KBM-7 (cell line): Measurements from ENCODE around the gene LTV1.
"Not testable (repeated sequence)": the region's sequence is repeated elsewhere in the genome, so short reads cannot be mapped to it uniquely, and the experiment has no call there.

ENCODE experiments used
- DNase-seq: peaks from one replicate; pipeline ENCODE4 v3.0.0-alpha.2; 2015
- in situ Hi-C: fragments of 300-500 bp; cut with MboI; formaldehyde crosslinking; loops from 2 replicates; pipeline ENCODE4 v1.14.3; 2020; ENCODE audit warnings: low sequenced_read_pairs, low pct_unique_long_range_greater_than_20kb, mixed read lengths

LTV1 gene

DNA sequence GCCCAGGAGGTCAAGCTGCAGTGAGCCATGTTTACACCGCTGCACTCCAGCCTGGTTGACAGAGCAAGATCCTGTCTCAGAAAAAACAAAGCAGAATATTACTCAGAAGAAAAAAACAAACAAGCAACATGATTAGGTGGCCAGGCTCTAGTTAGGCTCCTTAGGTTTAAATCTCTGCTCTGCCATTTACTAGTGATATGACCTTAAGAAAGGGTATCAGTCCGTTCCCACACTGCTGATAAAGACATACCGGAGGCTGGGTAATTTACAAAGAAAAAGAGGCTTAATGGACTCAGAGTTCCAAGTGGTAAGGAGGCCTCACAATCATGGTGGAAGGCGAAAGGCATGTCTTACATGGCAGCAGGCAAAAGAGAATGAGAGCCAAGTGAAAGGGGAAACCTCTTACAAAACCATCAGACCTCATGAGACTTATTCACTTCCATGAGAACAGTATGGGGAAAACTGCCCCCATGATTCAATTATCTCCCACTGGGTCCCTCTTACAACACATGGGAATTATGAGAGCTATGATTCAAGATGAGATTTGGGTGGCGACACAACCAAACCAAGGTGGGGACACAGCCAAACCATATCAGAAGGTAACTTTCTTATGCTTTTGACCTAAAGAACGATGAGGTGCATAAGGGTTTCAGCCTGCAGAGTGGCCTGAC, 2.4 kb upstream of the LTV1 start:
- in situ Hi-C loops, result no loop called here
- no peak for DNase-seq

DNA sequence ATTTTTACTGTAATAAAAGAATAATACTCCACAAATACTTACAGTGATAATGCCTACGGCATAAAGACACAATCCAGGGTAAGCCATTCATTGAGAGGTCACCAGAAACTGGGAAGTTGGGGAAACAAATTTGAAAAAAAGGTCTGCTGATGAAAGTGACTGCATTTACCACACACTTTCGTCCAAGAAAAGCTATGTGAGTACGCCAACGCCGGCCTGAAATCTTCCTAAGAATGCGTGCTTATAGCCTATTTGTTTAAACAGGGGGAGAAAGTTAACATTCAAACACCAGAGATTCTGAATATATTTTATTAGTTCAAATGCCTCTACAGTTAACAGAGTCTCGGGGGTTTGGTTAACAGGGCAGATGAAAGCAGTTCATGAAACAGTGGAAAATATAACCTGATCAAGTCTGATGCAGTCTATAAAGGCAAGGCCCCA, 657 bp upstream of the LTV1 start:
- in situ Hi-C loops, result no loop called here
- no peak for DNase-seq

DNA sequence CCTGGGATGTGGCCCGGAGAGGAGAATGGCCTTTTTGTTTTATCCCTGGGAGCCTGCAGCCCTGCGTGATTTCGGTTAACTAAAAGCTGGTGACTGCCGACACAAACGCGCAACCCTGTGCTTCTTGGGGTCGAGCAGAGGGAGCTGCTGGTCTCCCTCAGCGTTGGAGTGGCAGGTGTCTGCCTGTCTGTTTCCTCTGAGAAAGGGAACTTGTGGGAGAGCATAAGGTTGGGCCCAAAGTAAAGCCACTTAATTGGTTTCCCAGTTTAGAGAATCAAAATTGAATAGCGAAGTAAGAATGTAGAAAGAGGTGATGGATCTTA, 500 bp downstream of the LTV1 start:
- DNase-seq, result peak; percentile 68
- in situ Hi-C loops, result no loop called here

DNA sequence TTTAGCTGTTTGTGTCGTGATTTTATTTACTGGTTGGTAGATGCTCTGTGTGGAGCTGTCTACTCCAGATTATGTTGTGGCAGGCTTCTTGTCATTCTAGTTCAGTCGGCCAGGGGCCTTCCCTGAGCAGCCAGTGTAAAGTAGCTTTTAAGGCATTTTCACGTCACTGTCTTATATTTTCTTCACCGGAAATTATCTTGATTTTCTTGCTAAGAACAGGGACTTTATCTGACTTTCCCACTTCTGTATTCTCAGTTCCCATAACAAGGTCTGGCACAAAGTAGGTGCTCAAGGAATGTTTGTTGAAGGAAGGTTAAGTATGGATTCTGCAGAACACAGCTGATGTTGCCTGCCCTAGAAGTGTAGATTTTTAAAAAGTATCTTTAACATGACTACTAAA, 868 bp downstream of the LTV1 start:
- no peak for DNase-seq
- in situ Hi-C loops, result no loop called here

DNA sequence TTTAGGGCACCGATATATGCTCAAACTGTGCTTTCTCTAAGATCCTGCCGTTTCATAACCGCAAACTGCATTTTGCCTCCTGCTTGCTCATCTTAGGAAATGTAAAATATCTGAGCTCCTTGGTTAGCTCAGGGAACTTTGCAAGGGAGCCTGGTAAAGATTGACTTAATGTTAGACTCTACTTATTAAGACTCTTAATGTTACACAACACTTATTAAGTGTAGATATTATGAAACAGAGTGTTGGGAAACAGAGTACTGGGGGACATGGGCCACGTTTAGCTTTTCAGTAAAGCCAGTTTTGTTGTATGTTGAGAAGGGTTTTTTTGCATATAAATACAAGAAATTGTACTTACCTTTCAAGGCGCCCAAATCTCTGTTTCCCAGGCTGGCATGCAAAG, 1.9 kb downstream of the LTV1 start:
- no peak for DNase-seq
- in situ Hi-C loops, result no loop called here

DNA sequence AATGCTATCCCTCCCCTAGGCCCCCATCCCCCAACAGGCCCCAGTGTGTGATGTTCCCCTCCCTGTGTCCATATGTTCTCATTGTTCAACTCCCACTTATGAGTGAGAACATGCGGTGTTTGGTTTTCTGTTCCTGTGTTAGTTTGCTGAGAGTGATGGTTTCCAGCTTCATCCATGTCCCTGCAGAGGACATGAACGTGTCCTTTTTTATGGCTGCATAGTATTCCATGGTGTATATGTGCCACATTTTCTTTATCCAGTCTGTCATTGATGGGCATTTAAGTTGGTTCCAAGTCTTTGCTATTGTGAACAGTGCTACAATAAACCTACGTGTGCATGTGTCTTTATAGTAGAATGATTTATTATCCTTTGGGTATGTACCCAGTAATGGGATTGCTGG, 8.6 kb downstream of the LTV1 start:
- DNase-seq, result not testable (repeated sequence)

DNA sequence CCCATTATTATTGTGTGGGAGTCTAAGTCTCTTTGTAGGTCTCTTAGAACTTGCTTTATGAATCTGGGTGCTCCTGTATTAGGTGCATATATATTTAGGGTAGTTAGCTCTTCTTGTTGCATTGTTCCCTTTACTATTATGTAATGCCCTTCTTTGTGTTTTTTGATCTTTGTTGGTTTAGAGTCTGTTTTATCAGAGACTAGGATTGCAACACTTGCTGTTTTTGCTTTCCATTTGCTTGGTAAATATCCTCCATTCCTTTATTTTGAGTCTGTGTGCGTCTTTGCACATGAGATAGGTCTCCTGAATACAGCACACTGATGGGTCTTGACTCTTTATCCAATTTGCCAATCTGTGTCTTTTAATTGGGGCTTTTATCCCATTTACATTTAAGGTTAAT, 11.9 kb downstream of the LTV1 start:
- in situ Hi-C loops, DNase-seq: not testable (repeated sequence)

More for the DNA sequence above, 8.6 kb downstream of the LTV1 start:
- in situ Hi-C loops, result not testable (repeated sequence)

DNA sequence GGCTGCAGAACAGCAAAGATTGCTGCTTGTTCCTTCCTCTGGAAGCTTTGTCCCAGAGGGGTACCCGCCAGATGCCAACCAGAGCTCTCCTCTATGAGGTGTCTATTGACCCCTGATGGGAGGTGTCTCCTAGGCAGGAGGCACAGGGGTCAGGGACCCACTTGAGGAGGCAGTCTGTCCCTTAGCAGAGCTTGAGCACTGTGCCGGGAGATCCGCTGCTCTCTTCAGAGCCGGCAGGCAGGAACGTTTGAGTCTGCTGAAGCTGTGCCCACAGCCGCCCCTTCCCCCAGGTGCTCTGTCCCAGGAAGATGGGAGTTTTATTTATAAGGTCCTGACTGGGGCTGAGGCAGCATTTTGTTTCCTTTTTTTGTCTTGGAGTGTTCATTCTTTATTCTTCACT, 13.6 kb downstream of the LTV1 start:
- in situ Hi-C loops, DNase-seq: not testable (repeated sequence)

DNA sequence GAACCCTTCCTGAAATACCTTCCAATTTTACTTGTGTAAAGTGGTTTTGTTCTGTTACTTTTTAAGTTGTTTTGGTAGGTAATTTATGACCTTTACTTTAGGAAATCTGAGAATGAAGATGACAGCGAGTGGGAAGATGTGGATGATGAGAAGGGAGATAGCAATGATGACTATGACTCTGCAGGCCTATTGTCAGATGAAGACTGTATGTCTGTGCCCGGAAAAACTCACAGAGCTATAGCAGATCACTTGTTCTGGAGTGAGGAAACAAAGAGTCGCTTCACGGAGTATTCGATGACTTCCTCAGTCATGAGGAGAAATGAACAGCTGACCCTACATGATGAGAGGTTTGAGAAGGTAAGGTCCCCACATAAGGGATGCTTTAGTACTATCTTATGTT, 14.5 kb downstream of the LTV1 start:
- in situ Hi-C loops, result no loop called here
- DNase-seq, result no peak

DNA sequence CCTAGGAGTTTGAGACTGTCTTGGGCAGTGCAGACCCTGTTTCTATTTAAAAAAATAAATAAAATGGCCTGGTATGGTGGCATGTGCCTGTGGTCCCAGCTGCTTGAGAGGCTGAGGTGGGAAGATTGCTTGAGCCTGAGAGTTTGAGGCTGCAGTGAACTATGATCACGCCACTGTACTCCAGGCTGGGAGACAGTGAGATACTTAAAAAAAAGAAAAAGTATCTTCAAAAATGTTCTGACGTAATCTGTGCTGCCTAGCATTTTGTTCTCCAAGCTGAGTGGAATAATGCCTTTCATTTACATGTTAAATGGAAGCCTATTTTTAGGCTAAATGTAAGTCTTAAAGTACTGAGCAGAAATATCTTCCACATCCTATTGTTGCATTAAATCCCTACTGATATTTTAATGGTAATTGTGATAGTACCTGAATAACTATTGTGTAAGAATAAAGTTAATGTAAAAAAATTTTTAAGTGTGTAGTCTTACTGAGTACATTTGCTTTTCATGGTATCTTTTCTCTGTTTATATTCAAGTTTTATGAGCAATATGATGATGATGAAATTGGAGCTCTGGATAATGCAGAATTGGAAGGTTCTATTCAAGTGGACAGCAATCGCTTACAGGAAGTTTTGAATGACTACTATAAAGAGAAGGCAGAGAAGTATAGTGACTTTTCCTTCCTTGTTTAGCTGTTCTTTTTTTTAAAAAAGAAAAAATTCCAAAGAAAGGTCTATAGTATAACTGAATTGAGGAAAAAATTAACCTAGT, 16.9 kb downstream of the LTV1 start:
- in situ Hi-C loops, result no loop called here
- DNase-seq, result no peak

DNA sequence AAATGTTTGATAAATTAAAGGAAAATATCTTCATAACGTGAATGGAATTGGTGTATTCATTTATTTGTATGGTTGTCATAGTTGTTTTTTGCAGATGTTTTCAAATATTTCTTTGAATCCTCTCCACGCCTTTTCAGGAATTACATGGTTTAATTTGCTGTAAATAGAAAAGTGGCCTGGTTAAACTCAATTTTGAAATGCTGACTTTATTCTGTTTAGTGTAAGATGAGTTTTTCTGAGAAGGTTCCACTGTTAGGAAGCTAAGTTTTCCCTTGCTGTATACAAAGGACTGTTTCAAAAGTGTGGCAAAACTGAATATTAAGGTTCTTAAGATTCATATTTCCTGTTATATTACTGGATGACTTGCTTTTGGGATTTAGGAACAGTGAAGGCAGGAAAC, 20.6 kb downstream of the LTV1 start:
- no peak for DNase-seq
- in situ Hi-C loops, result no loop called here

DNA sequence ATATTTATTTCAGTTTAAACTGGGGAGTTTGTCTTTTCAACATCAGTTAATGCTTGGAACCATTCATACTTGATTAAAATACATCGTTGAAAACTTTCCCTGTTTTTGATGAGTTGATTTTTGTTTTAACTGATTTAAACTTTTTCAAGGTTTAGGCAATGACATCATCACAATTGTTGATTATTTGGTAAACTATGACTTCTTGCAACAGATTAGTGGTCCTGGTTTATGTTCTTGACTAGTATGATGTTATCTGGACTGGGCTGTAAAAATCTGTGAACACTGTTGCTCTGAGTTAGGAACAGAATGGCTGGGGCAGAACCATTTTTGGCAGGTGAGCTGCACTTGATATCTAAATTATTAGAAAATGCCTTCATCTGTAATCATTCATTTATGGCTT, 21.1 kb downstream of the LTV1 start, which contains the start of gene ZC2HC1B:
TSS of gene ZC2HC1B (plus strand) at position 241 of the 400 bp plus-strand sequence. CDS start at position 307, 66 bp downstream.
- in situ Hi-C loops, result no loop called here
- no peak for DNase-seq

DNA sequence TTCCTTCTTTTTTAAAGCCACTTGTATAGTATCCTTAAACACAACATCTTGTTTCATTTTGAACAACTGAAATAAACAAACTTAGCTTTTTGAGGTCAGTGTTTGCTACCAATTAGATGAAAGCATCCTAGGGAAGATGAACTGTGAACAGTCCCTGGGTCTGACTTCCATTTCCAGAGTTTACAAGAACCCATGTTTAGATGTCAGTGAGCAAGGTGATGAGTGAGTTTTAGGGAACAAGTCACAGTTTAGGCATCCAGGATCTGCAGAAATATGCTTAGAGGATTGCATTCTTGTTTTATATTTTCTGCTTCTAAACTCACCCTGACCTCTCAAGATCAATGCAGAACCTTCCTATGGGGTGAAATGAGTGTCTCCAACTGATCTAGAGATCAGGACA, 24.1 kb downstream of the LTV1 start:
- in situ Hi-C loops, result no loop called here
- no peak for DNase-seq

DNA sequence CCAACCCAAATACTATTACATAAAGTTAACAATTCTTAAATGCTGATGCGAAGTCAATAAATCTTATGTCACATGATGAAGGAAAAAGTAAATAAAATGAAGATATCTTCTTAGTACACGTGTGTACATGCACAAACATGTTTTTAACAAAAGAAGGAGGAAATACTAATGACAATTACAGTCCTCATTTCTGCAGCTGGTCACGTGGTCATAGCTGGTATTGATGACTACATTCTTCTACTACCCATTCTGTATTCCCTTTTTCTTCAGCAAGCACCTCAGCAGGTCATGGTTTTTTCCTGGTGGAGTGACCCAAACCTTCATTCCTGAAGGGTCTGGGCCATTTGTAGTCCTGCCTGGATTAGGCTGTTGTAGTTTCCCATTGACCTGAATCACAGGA, 25.7 kb downstream of the LTV1 start:
- DNase-seq, in situ Hi-C loops: not testable (repeated sequence)

DNA sequence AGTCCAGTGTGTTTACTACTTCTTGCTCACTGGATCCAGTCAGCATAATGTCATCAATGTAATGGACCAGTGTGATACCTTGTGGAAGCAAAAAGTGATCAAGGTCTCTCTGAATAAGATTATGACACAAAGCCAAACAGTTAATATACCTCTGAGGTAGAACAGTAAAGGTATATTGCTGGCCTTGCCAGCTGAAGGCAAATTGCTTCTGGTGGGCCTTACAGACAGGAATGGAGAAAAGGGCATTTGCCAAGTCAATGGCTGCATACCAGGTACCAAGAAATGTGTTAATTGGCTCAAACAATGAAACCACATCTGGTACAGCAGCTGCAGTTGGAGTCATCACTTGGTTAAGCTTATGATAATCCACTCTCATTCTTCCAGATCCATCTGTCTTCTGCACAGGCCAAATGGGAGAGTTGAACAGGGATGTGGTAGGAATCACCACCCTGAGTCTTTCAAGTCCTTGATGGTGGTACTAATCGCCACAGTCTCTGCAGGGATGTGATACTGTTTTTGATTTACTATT, 28.1 kb downstream of the LTV1 start:
- DNase-seq, in situ Hi-C loops: not testable (repeated sequence)

DNA sequence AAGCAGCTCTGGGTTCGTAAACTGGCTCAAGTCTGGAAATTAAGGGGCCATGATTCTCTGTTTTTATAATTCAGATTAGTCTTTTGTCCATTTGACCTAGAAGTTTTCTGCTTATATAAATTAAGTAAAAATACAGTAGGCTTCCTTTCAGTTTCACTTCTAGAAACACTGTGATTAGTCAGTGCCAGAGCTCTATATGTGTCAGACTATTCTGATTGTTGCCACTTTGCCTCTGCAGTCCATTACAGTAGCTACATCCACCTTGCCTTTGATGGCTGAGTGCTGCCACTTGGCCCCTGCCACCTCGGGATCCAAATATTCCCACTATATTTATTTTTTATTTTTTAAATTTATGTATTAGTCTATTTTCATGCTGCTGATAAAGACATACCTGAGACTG, 29.1 kb downstream of the LTV1 start:
- in situ Hi-C loops, result no loop called here
- no peak for DNase-seq

DNA sequence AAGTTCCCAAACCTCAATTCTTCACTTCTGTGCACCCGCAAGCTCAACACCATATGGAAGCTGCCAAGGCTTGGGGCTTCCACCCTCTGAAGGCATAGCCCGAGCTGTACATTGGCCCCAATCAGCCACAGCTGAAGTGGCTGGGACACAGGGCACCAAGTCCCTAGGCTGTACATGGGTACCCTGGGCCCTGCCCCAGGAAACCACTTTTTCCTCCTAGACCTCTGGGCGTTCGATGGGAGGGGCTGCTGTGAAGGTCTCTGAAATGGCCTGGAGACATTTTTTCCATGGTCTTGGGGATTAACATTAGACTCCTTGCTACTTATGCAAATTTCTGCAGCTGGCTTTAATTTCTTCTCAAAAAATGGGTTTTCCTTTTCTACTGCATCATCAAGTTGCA, 30.5 kb downstream of the LTV1 start:
- DNase-seq, in situ Hi-C loops: not testable (repeated sequence)

DNA sequence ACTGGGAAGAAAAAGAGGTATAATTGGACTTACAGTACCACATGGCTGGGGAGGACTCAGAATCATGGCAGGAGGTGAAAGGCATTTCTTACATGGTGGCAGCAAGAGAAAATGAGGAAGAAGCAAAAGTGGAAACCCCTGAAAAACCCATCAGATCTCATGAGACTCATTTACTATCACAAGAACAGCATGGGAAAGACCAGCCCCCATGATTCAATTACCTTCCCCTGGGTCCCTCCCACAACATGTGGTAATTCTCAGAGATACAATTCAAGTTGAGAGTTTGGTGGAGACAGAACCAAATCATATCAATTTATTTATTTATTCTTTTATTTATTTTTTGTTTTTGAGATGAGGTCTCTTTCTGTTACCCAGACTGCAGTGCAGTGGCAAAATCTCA, 31.4 kb downstream of the LTV1 start:
- DNase-seq, in situ Hi-C loops: not testable (repeated sequence)

DNA sequence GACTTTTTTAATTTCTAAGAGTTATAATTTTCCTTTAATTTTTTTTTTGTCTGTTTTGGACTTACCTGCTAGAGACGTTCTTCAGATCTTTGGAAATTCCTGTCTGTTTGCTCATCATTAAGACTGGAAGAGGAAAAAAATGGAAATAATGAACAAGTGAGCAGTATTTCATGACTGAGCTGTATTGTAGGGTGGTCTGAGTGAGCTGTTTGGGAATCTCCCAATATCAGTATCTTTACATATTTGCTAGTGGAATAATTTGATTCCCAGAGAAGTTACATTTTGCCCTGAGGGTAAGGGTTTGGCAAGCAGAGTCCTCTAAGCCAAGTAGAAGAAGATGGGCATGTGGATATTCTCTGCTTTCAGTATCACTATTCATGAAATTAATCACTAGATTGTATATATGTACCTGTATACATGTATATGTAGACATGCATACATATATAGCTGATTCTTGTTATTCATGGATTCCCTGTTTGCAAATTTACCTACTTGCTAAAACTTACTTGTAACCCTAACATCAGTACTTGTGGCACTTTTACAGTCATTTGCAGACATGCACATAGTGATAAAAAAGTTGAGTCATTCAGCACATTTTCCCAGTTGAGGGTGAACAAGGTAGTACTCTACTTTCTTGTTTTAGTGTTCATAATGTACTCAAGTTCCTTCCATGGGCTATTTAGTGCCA, 34.6 kb downstream of the LTV1 start:
- DNase-seq, result no peak
- in situ Hi-C loops, result no loop called here

DNA sequence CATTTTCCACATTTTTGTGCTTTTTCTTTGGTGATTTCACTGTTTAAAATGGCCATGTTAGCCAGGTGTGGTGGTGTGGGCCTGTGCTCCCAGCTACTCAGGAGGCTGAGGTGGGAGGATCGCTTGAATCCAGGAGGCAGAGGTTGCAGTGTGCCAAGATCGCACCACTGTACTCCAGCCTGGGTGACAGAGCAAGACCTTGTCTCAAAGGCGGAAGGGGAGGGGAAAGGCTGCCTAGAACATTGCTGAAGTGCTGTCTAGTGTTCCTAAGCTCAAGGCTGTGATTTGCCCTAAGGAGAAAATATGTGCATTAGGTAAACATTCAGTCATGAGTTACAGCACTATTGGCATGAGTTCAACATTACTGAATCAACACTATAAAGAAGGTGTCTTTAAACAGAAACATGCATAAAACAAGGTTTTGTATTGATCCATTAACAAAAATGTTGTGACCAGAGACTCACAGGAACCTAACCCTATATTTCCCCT, 35.2 kb downstream of the LTV1 start:
- DNase-seq, result no peak
- in situ Hi-C loops, result no loop called here
